ENCODE measurements around the gene PTGDR. TPM values are rescaled to one million over a fixed set of nuclear protein-coding genes. Genes with fewer than 3 reads are reported as not detected.

Gene PTGDR
- not detected in 5 replicates for total RNA-seq (2022; extraction: Qiagen RNA extraction; ENCODE audit: low read depth)

GRCh38 chr14:52267501-52268278, at the start of gene PTGDR:
PTGDR (plus strand) TSS chr14:52267698; CDS start chr14:52267815, 117 bp downstream.

GRCh38 chr14:52313903-52314594, 46.6 kb downstream of the PTGDR start, which contains the start of gene PTGER2:
PTGER2 (plus strand) TSS chr14:52314312; CDS start chr14:52314549, 237 bp downstream.

Other genes starting within 250 kb of the PTGDR start
- gene NID2, start 198.6 kb upstream of the PTGDR start, total RNA-seq (2022; extraction: Qiagen RNA extraction; ENCODE audit: low read depth) = 15.9 to 25.1 TPM (median 19.2 TPM) in 5 replicates
- gene PTGER2, start 46.6 kb downstream of the PTGDR start, total RNA-seq (2022; extraction: Qiagen RNA extraction; ENCODE audit: low read depth) = 1.2 to 2.2 TPM (median 1.8 TPM) in 5 replicates

Data from A549 treated with RU486 at 1 μM for 4 hours (cell line).